ENCODE results near the gene KHSRP. TPM values are rescaled to one million over a fixed set of nuclear protein-coding genes. Genes with fewer than 3 reads are reported as not detected.

The KHSRP gene
- total RNA-seq, 1 experiment from 2014 or later, result 671 TPM

GRCh38 chr19:6384381-6384780 is 40.2 kb downstream of the KHSRP start:
- ChIA-PET POLR2A (ENCODE audit: low non-redundant PET) (no interaction called here), CTCF (no interaction called here)
- DNase-seq (ENCODE audit: low spot score), result no peak
- Histone ChIP-seq H3K9me3 (ENCODE audit: low read depth, low read length, poor library complexity, severe bottlenecking) (no peaks in the 10 kb centered on the region), H3K4me1 (ENCODE audit: insufficient read depth, low read length, poor library complexity, severe bottlenecking) (no peaks in the 10 kb centered on the region), H3K27ac (ENCODE audit: low read depth, low read length, poor library complexity, severe bottlenecking) (no peak overlapping the region), H3K27me3 (replicated peaks; ENCODE audit: insufficient read depth, low read depth, low read length, poor library complexity) (no peaks in the 10 kb centered on the region), H3K4me3 (ENCODE audit: low read depth, low read length, poor library complexity, severe bottlenecking) (no peak overlapping the region), H3K36me3 (ENCODE audit: insufficient read depth, low read length, poor library complexity, severe bottlenecking) (peaks cover 73% of the 10 kb centered on the region)
- TF ChIP-seq CTCF (conservative IDR thresholded peaks at IDR 0.05; ENCODE audit: low read depth, low read length), result no peak
- no peak for TF ChIP-seq EZH2 (IDR thresholded peaks at IDR 0.05; ENCODE audit: borderline replicate concordance, low read depth, low read length, poor library complexity, severe bottlenecking)
- no TSS peak for BruUV-seq (replicated peaks)
- intact Hi-C loops (cut with micrococcal nuclease; ENCODE audit: unreplicated experiment), result no loop called here

- no TSS peak for BruUV-seq (replicated peaks)
- peaks cover 66% of the 10 kb centered on the region for H3K36me3 ChIP-seq (ENCODE audit: insufficient read depth, low read length, poor library complexity, severe bottlenecking)
- CTCF ChIA-PET, result no interaction called here
Observed at GRCh38 chr19:6383188-6383587, 41.4 kb downstream of the KHSRP start.

GRCh38 chr19:6381030-6381750 is 43.4 kb downstream of the KHSRP start:
- intact Hi-C loops (cut with micrococcal nuclease; ENCODE audit: unreplicated experiment), result no loop called here
- Histone ChIP-seq H3K4me3 (ENCODE audit: low read depth, low read length, poor library complexity, severe bottlenecking) (no peak overlapping the region), H3K27ac (ENCODE audit: low read depth, low read length, poor library complexity, severe bottlenecking) (no peak overlapping the region), H3K9me3 (ENCODE audit: low read depth, low read length, poor library complexity, severe bottlenecking) (no peaks in the 10 kb centered on the region), H3K27me3 (replicated peaks; ENCODE audit: insufficient read depth, low read depth, low read length, poor library complexity) (no peaks in the 10 kb centered on the region), H3K36me3 (ENCODE audit: insufficient read depth, low read length, poor library complexity, severe bottlenecking) (peaks cover 52% of the 10 kb centered on the region), H3K4me1 (ENCODE audit: insufficient read depth, low read length, poor library complexity, severe bottlenecking) (no peaks in the 10 kb centered on the region)
- no TSS peak for BruUV-seq (replicated peaks)
- TF ChIP-seq CTCF (conservative IDR thresholded peaks at IDR 0.05; ENCODE audit: low read depth, low read length), result no peak
- TF ChIP-seq EZH2 (IDR thresholded peaks at IDR 0.05; ENCODE audit: borderline replicate concordance, low read depth, low read length, poor library complexity, severe bottlenecking), result no peak
- DNase-seq (ENCODE audit: low spot score), result no peak
- POLR2A ChIA-PET (ENCODE audit: low non-redundant PET), result no interaction called here
- CTCF ChIA-PET, result interaction anchor here (0.6 kb wide), 1 partner anchor 220 kb away, joined by 3 read pairs; no protein-coding TSS in a partner anchor

More at GRCh38 chr19:6383188-6383587, 41.4 kb downstream of the KHSRP start:
- TF ChIP-seq CTCF (conservative IDR thresholded peaks at IDR 0.05; ENCODE audit: low read depth, low read length), result no peak
- TF ChIP-seq EZH2 (IDR thresholded peaks at IDR 0.05; ENCODE audit: borderline replicate concordance, low read depth, low read length, poor library complexity, severe bottlenecking), result no peak
- POLR2A ChIA-PET (ENCODE audit: low non-redundant PET), result no interaction called here
- intact Hi-C loops (cut with micrococcal nuclease; ENCODE audit: unreplicated experiment), result no loop called here
- no peak overlapping the region for H3K4me3 ChIP-seq (ENCODE audit: low read depth, low read length, poor library complexity, severe bottlenecking)
- H3K27ac ChIP-seq (ENCODE audit: low read depth, low read length, poor library complexity, severe bottlenecking), result no peak overlapping the region
- H3K4me1 ChIP-seq (ENCODE audit: insufficient read depth, low read length, poor library complexity, severe bottlenecking), result no peaks in the 10 kb centered on the region
- DNase-seq (ENCODE audit: low spot score), result no peak
- H3K27me3 ChIP-seq (replicated peaks; ENCODE audit: insufficient read depth, low read depth, low read length, poor library complexity), result no peaks in the 10 kb centered on the region
- H3K9me3 ChIP-seq (ENCODE audit: low read depth, low read length, poor library complexity, severe bottlenecking), result no peaks in the 10 kb centered on the region

Data from A673 (cell line).